Ectodermal cell (in vitro differentiated cells): ENCODE data around the gene ABCC8.

Source experiments
- H3K27ac ChIP-seq: 2 replicates; pipeline ENCODE4 v1.7.0; 2013; ENCODE audit warnings: mild to moderate bottlenecking, low read depth, low read length; ENCODE audit not compliant: insufficient read depth, poor library complexity, severe bottlenecking
- H3K27me3 ChIP-seq: 2 replicates; pipeline ENCODE4 v1.7.0; 2013; ENCODE audit warnings: mild to moderate bottlenecking, low read length; ENCODE audit not compliant: insufficient read depth, control insufficient read depth, poor library complexity, severe bottlenecking
- H3K36me3 ChIP-seq: one replicate; pipeline ENCODE4 v1.7.0; 2013; ENCODE audit warnings: low read length; ENCODE audit not compliant: control insufficient read depth, insufficient read depth
- H3K4me1 ChIP-seq: one replicate; pipeline ENCODE4 v1.7.0; 2013; ENCODE audit warnings: low read length; ENCODE audit not compliant: control insufficient read depth, insufficient read depth
- H3K4me3 ChIP-seq: 2 replicates; pipeline ENCODE4 v1.7.0; 2013; ENCODE audit warnings: low read depth, low read length, control low read depth; ENCODE audit not compliant: insufficient read depth
- H3K9me3 ChIP-seq: 2 replicates; pipeline ENCODE4 v1.7.0; 2013; ENCODE audit warnings: mild to moderate bottlenecking, low read length, moderate library complexity; ENCODE audit not compliant: control insufficient read depth
- WGBS, 2 experiments: methylation state at CpG; one replicate each; pipeline ENCODE4 v1.1.7; 2013; ENCODE audit warnings: missing lambda C conversion rate in 2 of 2; 5-methylcytosine and 5-hydroxymethylcytosine counted together

Gene ABCC8

DNA sequence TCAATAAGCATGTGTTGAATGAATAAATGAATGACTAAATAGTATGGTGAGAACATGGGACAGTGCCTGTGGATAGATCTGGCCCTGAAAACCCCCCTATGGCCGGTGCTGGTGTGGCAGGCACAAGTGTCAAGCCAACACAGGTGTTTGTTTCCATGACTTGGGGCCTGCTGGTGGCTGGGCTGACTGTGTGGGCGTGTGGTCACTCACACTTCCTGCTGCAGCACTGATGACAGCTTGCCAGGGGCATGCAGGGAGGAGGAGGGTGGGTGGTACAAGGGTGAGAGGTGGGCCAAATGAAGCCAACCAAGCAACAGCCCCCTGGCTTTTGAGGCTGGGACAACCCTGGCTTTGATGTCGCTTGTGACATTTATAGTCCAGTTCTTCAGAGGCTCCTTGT is 30.3 kb upstream of the ABCC8 start:
- Histone ChIP-seq H3K4me3 (no peak overlapping the region), H3K4me1 (no peaks in the 10 kb centered on the region), H3K27me3 (no peaks in the 10 kb centered on the region), H3K27ac (no peak overlapping the region), H3K9me3 (no peaks in the 10 kb centered on the region), H3K36me3 (no peaks in the 10 kb centered on the region)
- 79 to 84% methylated on average over 3 of the region's 3 CpGs for WGBS, 2 experiments

DNA sequence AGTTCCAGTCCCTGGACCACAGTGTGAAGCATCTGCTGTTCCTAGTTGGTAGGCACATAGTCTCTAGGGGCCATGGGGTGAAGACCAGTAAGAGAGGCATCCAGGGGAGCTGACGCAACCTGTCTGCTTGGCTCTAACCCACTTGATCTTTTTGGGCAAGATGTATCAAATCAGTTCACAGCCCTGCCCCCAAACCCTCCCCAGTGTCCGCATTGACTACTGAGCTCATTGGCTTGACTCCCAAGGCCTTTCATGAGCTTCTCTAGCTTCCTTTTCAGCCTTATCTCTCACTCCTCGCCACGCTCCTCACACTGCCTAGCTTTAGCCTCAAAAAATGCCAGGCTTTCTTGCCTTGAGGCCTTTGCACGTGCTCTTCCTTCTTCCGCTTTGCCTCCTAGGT is 29.7 kb upstream of the ABCC8 start:
- no peaks in the 10 kb centered on the region for H3K9me3 ChIP-seq
- WGBS, 2 experiments, result 93% methylated on average over 6 of the region's 6 CpGs
- H3K4me1 ChIP-seq, result no peaks in the 10 kb centered on the region
- H3K27me3 ChIP-seq, result no peaks in the 10 kb centered on the region
- H3K27ac ChIP-seq, result no peak overlapping the region
- no peak overlapping the region for H3K4me3 ChIP-seq
- no peaks in the 10 kb centered on the region for H3K36me3 ChIP-seq

DNA sequence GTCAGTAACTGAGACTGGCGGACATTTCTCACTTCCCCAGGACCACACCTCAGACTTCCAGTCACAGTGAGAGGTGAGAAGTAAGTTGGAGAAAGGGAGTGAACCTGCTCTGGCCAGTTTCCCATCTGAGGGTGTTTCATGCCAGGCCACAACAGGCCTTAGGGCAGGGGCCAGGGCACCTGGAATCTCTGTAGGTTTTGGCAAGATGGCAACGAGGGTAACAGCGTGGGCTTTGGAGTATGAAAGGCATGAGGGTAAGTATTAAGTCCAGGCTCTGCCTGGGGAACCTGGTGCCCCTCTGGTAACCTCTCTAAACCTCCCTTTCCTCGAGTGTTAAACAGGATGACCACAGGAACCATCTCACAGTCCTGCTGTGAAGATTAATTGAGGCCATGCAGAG is 28.5 kb upstream of the ABCC8 start:
- Histone ChIP-seq H3K27me3 (no peaks in the 10 kb centered on the region), H3K27ac (no peak overlapping the region), H3K4me3 (no peak overlapping the region), H3K36me3 (no peaks in the 10 kb centered on the region), H3K9me3 (no peaks in the 10 kb centered on the region), H3K4me1 (no peaks in the 10 kb centered on the region)
- 81 to 87% methylated on average over 4 of the region's 4 CpGs for WGBS, 2 experiments

DNA sequence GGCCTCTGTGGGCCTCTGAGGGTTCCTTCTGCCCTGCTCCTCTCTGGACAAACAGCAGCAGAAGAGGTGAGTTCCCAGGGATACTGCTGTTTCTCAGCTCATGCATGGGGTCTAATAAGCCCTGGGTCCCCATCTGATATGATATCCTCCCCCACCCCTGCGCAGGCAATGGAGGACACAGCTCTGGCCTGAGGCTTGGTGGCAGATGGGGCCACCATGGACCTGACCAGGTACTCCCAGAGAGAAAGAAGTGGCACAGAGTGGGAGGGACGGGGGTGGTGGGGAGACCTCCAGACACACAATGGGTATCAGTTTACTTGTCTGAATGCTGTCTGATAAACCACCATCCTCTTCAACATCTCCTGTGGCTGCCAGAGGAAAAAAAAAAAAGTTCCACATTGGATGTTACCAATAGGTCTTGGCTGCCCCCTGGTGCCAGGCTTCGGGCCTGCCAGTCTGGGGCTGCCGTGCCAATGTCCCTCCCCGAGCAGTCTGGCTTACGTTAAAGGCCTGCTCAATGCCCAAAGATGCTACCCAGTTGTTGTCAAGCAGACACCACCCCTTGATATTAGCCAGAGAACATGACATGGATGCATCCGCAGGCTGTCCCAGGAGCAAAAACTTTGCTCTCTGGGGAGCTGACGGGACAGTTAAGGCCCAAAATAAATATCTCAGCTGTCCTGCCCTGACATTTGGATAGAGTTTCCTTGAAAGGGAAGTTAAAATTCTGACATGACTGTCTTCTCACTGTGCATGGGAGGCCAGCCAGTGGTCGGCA is 27.9 kb upstream of the ABCC8 start:
- no peak overlapping the region for H3K27ac ChIP-seq
- WGBS, 2 experiments, result 55 to 61% methylated on average over 9 of the region's 9 CpGs
- H3K4me3 ChIP-seq, result no peak overlapping the region
- H3K9me3 ChIP-seq, result no peaks in the 10 kb centered on the region
- H3K27me3 ChIP-seq, result no peaks in the 10 kb centered on the region
- no peaks in the 10 kb centered on the region for H3K36me3 ChIP-seq
- no peaks in the 10 kb centered on the region for H3K4me1 ChIP-seq

DNA sequence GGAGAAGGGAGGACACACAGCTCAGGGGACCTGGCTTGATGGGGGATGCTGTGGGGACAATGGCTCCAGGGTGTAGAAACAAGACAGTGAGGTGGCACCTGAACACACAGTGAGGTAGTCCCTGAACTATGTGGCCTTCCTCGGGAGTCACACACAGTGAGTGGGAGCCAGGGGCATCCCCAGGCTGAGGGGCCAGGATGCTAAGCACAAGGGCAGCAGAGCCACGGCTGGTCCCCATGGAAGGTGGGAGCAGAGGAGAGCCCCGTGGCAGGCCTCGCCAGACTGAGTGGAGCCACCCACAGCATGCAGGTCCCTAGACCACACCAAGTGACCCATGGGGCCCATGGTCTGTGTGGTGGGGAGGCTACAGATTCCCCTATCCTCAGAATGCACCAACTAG is 26.0 kb upstream of the ABCC8 start:
- H3K4me1 ChIP-seq, result no peaks in the 10 kb centered on the region
- H3K36me3 ChIP-seq, result no peaks in the 10 kb centered on the region
- H3K27me3 ChIP-seq, result no peaks in the 10 kb centered on the region
- H3K27ac ChIP-seq, result no peak overlapping the region
- H3K4me3 ChIP-seq, result no peak overlapping the region
- no peaks in the 10 kb centered on the region for H3K9me3 ChIP-seq
- 95 to 96% methylated on average over 4 of the region's 4 CpGs for WGBS, 2 experiments

DNA sequence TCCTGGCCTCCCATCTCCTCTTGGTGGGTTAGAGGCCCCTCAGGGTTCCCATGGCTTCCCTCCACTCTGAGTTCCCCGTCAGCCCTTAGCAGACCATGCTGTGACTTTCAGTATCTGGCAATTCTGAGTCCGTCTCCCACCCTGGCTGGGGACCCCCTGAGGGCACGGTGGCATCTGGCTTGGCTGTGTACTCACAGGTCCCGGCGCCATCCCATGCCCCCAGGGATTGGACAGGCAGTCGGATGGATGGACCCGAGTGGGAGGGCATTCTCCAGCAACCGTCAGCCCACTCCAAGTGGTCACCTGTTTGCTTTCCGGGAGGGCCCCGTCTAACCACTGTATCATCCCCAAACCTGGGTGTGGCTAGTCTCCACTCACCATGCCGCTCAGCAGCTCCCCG is 24.0 kb upstream of the ABCC8 start:
- Histone ChIP-seq H3K4me3 (no peak overlapping the region), H3K4me1 (no peaks in the 10 kb centered on the region), H3K27me3 (no peaks in the 10 kb centered on the region), H3K27ac (no peak overlapping the region), H3K9me3 (no peaks in the 10 kb centered on the region), H3K36me3 (no peaks in the 10 kb centered on the region)
- 93 to 94% methylated on average over 12 of the region's 12 CpGs for WGBS, 2 experiments

DNA sequence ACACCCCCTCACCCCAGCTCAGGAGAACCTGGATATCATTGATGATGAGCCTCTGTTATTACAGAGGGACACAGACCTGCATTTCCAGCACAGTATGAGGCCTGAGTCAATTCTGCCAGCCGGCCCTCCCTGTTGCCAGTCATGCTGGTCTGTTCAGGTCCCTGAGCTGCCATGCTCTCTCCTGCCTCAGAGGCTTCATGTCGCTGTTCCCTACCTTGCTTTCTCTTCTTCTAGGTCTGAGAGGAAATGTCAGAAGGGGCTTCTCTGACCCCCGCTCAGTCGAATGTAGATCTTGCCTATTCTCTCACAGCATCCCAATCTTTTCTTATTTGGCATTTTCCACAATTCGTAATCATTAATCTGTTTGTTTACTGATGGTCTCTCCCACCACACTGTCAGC is 21.8 kb upstream of the ABCC8 start:
- Histone ChIP-seq H3K4me1 (no peaks in the 10 kb centered on the region), H3K4me3 (no peak overlapping the region), H3K9me3 (no peaks in the 10 kb centered on the region), H3K27me3 (no peaks in the 10 kb centered on the region), H3K27ac (no peak overlapping the region), H3K36me3 (no peaks in the 10 kb centered on the region)
- 65 to 67% methylated on average over 5 of the region's 5 CpGs for WGBS, 2 experiments

DNA sequence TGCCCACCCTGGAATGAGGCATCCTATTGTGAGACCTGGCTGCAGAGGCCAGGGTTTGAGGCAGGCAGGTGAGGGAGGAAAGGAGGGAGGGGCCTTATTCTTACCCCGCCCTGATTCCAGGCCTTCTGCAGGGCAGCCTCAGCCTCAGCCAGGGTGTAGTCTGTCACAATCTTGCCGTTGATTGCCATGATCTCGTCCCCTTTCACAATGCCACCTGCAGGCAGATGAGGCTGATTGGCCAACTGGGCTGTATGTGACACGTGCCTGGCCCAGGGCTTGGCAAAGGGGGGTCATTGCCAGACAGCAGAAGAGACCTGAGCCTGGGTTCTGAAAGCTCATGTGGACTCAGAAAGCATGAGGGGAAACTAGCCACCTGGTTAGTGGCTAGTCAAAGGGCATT is 21.4 kb upstream of the ABCC8 start:
- no peaks in the 10 kb centered on the region for H3K4me1 ChIP-seq
- no peak overlapping the region for H3K4me3 ChIP-seq
- no peak overlapping the region for H3K27ac ChIP-seq
- H3K9me3 ChIP-seq, result no peaks in the 10 kb centered on the region
- H3K27me3 ChIP-seq, result no peaks in the 10 kb centered on the region
- no peaks in the 10 kb centered on the region for H3K36me3 ChIP-seq
- WGBS, 2 experiments, result 52 to 59% methylated on average over 4 of the region's 4 CpGs

DNA sequence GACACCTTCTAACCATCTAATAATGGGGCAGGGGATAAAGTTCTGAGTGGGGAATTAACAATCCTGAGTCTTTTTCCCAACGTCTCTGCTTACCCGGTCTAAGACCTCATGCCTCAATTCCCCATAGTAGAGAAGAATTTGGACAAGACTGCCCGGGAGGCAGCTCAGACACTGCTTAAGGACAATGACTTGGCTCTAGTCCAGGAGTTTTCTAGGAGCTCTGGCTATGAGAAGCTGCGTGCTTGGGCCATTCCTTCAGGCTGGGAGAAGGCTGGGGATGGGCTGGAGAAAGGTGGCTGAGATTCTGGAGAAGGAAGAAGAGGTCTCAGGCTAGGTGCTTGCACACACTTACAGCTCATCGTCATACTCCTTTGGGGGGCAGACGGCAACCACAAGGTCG is 19.8 kb upstream of the ABCC8 start:
- 87 to 90% methylated on average over 7 of the region's 7 CpGs for WGBS, 2 experiments
- H3K4me1 ChIP-seq, result no peaks in the 10 kb centered on the region
- H3K27ac ChIP-seq, result no peak overlapping the region
- H3K36me3 ChIP-seq, result no peaks in the 10 kb centered on the region
- H3K9me3 ChIP-seq, result no peaks in the 10 kb centered on the region
- H3K27me3 ChIP-seq, result no peaks in the 10 kb centered on the region
- H3K4me3 ChIP-seq, result no peak overlapping the region

DNA sequence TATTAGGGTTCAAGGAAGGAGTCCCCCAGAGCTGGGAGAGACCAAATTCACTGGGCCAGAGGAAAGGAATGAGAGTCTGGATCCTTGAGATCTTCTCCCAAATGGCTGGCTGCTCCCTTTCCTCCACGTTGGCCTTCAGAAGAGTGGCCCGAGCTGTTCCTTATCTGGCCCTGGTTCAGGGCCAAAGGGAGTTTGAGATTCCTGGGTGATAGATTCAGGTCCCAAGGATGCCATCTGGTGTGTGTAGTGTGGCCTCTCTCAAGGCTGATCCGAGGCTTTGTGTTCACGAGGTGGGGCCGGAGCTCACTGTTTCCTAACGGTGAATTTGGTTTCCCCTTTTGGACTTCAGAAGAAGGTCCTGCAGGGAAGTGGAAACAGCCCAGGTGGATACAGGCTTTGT is 17.4 kb upstream of the ABCC8 start:
- 77 to 82% methylated on average over 6 of the region's 6 CpGs for WGBS, 2 experiments
- Histone ChIP-seq H3K4me1 (no peaks in the 10 kb centered on the region), H3K9me3 (no peaks in the 10 kb centered on the region), H3K36me3 (no peaks in the 10 kb centered on the region), H3K27ac (no peak overlapping the region), H3K4me3 (no peak overlapping the region), H3K27me3 (no peaks in the 10 kb centered on the region)

DNA sequence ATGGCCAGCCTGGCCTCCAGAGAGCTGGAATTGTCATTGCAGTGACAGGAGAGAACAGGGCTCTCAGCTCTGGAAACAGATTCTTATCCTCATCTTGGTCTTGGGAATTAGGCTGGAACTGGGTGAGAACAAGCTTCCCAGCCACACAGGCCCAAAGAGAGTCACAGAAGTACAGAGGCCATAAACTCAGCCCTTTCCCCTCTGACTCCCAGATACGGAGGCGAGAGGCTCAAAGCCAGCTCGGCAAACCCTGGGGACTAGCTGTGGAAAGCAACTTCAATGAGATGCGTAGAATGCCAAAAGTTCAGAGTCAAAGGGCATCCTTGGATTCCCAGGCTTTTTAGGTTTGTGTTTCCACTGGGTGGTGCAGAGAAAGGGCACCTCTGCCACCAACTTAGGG is 14.3 kb upstream of the ABCC8 start:
- 76 to 79% methylated on average over 4 of the region's 4 CpGs for WGBS, 2 experiments
- H3K9me3 ChIP-seq, result no peaks in the 10 kb centered on the region
- H3K27me3 ChIP-seq, result no peaks in the 10 kb centered on the region
- no peak overlapping the region for H3K4me3 ChIP-seq
- no peaks in the 10 kb centered on the region for H3K4me1 ChIP-seq
- H3K36me3 ChIP-seq, result no peaks in the 10 kb centered on the region
- H3K27ac ChIP-seq, result no peak overlapping the region
